GM12801 (cell line): Measurements from ENCODE around the gene GRPR.

Experiments used
- TF ChIP-seq, protein P1 (sequence below): IDR thresholded peaks from one replicate; pipeline ENCODE4 v1.5.1; 2011; ENCODE audit warnings: control low read depth; ENCODE audit not compliant: insufficient read length; ENCODE audit errors: extremely low read depth

GRPR gene

DNA sequence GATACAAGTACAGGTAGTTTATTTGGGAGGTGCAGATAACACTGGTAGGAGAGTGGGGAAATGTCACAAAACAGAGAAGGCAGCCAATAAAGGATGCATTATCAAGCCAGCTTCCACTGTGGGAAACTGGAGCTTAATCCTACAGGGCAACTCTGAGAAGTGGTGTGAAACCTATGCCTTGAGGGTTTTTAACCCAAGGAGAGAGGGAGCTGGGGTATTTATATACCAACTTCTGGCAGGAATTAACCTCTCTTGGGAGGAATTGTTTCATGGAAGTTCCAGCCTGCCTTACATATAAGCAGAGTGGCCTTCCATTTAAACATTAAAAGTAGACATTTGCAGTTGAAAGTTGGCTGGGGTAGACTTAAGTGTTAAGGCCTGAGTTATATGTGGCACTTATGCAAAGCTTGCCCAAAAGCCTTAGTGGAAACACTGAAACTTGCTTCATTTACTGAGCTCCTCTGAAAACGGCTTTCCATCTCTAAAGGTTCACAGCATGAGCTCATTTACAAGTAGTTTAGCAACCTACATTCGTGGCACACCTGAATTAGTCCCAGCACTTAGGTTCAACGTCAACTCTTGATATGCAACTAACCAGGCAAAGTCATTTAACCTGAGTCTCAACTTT lies 63.1 kb downstream of the GRPR start:
- TF ChIP-seq, protein P1, sequence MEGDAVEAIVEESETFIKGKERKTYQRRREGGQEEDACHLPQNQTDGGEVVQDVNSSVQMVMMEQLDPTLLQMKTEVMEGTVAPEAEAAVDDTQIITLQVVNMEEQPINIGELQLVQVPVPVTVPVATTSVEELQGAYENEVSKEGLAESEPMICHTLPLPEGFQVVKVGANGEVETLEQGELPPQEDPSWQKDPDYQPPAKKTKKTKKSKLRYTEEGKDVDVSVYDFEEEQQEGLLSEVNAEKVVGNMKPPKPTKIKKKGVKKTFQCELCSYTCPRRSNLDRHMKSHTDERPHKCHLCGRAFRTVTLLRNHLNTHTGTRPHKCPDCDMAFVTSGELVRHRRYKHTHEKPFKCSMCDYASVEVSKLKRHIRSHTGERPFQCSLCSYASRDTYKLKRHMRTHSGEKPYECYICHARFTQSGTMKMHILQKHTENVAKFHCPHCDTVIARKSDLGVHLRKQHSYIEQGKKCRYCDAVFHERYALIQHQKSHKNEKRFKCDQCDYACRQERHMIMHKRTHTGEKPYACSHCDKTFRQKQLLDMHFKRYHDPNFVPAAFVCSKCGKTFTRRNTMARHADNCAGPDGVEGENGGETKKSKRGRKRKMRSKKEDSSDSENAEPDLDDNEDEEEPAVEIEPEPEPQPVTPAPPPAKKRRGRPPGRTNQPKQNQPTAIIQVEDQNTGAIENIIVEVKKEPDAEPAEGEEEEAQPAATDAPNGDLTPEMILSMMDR = no peak

DNA sequence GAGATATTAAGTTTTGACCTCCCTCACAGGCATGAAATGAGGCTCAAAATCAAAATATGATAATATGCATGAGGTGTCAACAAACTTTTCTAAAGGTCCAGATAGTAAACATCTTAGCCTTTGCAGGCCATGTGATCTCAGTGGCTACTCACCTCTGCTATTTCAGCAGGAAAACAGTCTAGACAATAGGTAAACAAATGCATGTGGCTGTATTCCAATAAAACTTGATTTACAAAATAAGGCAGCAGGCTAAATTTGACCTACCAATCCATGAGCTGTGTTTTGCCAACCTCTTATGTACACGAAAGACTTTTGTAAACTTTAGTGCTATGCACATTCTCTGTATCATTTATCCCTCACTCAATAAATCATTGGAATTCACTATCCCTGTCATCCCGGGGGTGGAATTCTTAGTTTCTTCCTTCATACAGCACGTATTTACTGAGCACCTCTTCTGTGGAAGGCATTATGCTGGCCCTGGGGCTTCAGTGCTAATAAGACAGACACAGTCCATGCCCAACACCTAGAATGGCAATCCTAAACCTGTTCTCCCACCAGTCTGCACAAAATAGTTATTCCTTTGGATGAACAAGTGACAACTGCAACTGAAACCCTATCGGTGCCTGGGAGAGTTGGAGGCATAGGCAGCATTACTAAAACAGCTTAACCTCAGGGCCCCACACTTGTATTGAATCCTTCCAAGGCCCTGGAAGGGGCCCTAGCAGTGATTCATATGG lies 63.8 kb downstream of the GRPR start:
- TF ChIP-seq, protein P1 = no peak

DNA sequence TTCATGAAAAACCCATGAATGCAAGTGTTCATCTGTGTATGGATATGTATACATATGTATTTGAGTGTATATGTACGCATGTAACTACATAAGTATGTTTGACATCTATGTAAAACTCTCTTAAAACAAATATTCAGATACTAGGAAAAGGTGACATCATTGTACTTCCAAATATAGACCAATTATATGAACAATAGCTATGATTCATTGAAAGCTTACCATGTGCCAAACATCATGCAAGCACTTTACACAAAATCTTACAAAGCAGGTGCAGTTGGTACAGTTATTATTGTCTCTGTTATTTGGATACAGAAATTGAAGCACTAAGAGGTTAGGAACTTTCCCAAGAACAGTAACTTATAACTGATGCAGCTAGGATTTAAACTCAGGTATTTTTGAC lies 65.3 kb downstream of the GRPR start:
- TF ChIP-seq, protein P1 = no peak

DNA sequence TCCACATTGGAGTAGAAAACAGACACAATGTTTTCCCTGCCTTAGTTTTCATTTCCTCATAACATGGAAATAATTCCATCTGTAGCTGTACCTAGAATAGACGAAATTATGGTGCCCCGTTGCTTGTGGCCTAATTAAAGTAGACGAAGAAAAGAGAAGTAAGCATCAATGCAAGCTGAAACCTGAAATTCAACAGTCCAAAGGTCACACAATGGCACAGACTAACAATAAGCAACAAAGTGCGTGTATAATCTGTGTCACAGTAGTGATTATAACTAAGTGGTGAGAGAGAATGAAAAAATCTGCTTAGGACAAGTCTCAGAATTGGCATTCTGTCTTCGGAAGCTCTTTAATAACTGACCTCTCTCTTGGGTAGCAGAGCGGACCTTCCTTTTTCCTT lies 68.2 kb downstream of the GRPR start:
- TF ChIP-seq, protein P1 = no peak

DNA sequence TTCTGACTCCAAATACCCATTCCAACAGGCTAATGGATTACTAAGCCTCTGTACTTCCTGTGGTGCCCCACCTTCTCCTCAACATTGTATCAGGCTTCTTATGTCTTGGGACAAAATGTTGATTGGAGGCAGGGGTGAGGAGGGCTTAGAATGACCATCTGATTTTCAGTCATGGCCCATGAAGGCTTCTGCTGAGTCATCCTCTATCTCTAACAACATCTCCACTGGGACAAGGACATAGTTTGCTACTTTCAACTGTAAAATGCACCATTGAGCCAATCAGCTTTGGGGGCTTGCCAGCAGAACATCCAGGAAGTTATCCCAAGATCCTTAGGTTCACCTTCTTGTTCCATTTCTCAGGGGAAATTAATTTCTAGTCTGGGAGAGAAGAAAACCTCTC lies 73.5 kb downstream of the GRPR start:
- TF ChIP-seq, protein P1 = no peak

DNA sequence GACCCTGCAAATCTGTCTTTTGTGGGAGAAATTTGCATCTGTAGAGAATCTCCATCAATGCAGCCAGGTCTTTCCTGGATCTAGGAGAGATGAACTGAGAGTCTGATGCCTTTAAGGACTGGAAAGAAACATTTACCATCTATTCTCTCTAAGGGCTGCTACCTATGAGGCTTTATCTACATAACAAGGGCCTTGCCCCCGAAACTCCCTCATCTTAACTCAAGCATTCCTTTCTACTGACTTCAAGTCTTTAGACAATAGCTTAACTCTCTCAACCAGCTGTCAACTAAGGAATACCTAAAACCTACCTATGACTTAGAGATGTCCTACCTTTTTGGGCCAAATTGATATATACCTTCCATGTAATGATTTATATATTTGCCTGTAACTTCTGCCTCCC lies 76.0 kb downstream of the GRPR start:
- TF ChIP-seq, protein P1 = no peak

DNA sequence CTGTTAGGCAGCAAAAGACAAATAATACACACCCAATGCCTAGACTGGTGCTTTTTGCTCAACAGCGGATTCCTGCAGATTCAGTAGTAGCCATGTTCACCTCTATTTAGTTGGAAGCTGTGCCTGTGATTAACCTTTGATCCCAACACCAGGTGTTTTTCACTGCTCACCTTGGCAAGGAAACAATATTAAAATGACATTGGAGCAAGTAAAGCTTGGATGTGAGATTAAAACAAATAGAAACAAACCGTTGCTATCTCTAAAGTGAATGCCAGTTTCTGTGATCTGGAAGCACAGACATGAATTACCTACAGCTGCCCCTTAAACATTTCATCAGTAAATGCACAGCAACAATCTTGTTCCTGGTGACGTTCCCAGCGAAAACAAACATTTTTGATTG lies 79.6 kb downstream of the GRPR start:
- TF ChIP-seq, protein P1 = no peak
